WTC11 (cell line): ENCODE data around the gene OTUB1. TPM values are rescaled to one million over a fixed set of nuclear protein-coding genes. Genes with fewer than 3 reads are reported as not detected.

Experiments
- ATAC-seq: fragments of 200-7000 bp; cut with Tn5 transposase; 2 replicates; pipeline ENCODE4 v1.10.0; 2021; ENCODE audit warnings: mild to moderate bottlenecking, moderate library complexity
- CTCF ChIA-PET: fragments of 300-600 bp; sonication (Branson Sonifier 250); formaldehyde crosslinking; loops from one replicate; lab custom pipeline; 2021; ENCODE audit warnings: antibody characterized with exemption; lab: Charles Lee
- POLR2A ChIA-PET: fragments of 350-600 bp; sonication (Branson Sonifier 250); formaldehyde crosslinking; loops from one replicate; lab custom pipeline; 2021; ENCODE audit warnings: antibody characterized with exemption; lab: Charles Lee
- DNase-seq: peaks from one replicate; pipeline ENCODE4 v3.0.0; 2021; ENCODE audit warnings: low spot score
- H3K27ac Mint-ChIP-seq: 2 replicates; pipeline ENCODE4 v1.8.0; 2021; ENCODE audit warnings: mixed read lengths
- H3K27me3 Mint-ChIP-seq: 2 replicates; pipeline ENCODE4 v1.8.0; 2021; ENCODE audit warnings: low read depth, mild to moderate bottlenecking, moderate library complexity, mixed read lengths
- H3K36me3 Mint-ChIP-seq: 2 replicates; pipeline ENCODE4 v1.8.0; 2021; ENCODE audit warnings: mixed read lengths
- H3K4me1 Mint-ChIP-seq: 2 replicates; pipeline ENCODE4 v1.8.0; 2022; ENCODE audit warnings: mixed read lengths
- H3K4me3 Mint-ChIP-seq: 2 replicates; pipeline ENCODE4 v1.8.0; 2021; ENCODE audit warnings: mild to moderate bottlenecking, moderate library complexity, mixed read lengths
- H3K9me3 Mint-ChIP-seq: 2 replicates; pipeline ENCODE4 v1.8.0; 2021; ENCODE audit warnings: mixed read lengths
- ATF1 ChIP-seq: sonication (generic); formaldehyde crosslinking; IDR thresholded peaks from 2 replicates; pipeline ENCODE4 v1.8.1; 2023; ENCODE audit warnings: mild to moderate bottlenecking, moderate library complexity, missing genetic modification reagents
- CREM ChIP-seq: sonication (generic); formaldehyde crosslinking; IDR thresholded peaks from 2 replicates; pipeline ENCODE4 v1.8.1; 2022; ENCODE audit warnings: mild to moderate bottlenecking, missing genetic modification reagents, moderate library complexity
- FOXJ3 ChIP-seq: sonication (generic); formaldehyde crosslinking; IDR thresholded peaks from 2 replicates; pipeline ENCODE4 v1.9.0; 2021; ENCODE audit warnings: missing genetic modification reagents, mild to moderate bottlenecking, borderline replicate concordance
- FOXP1 ChIP-seq: sonication (generic); formaldehyde crosslinking; IDR thresholded peaks from 2 replicates; pipeline ENCODE4 v1.8.0; 2022; ENCODE audit warnings: missing genetic modification reagents, mild to moderate bottlenecking, moderate library complexity, borderline replicate concordance
- GTF2I ChIP-seq: fragments of 250-450 bp; sonication (Bioruptor Pico); conservative IDR thresholded peaks from 2 replicates; pipeline ENCODE4 v1.4.0; 2021; ENCODE audit warnings: mild to moderate bottlenecking
- KAT7 ChIP-seq: sonication (generic); formaldehyde crosslinking; IDR thresholded peaks from 2 replicates; pipeline ENCODE4 v1.8.1; 2023; ENCODE audit warnings: missing genetic modification reagents, mild to moderate bottlenecking, borderline replicate concordance
- RELA ChIP-seq: sonication (generic); formaldehyde crosslinking; IDR thresholded peaks from 2 replicates; pipeline ENCODE4 v1.8.1; 2022; ENCODE audit warnings: missing genetic modification reagents, mild to moderate bottlenecking, borderline replicate concordance
- RORB ChIP-seq: fragments of 250-450 bp; sonication (Bioruptor Pico); IDR thresholded peaks from 2 replicates; pipeline ENCODE4 v1.9.0; 2021; ENCODE audit warnings: mild to moderate bottlenecking
- SOX15 ChIP-seq: fragments of 250-450 bp; sonication (Bioruptor Pico); IDR thresholded peaks from 2 replicates; pipeline ENCODE4 v1.9.0; 2021; ENCODE audit warnings: mild to moderate bottlenecking
- TEAD1 ChIP-seq: sonication (generic); formaldehyde crosslinking; IDR thresholded peaks from 2 replicates; pipeline ENCODE4 v1.8.0; 2022; ENCODE audit warnings: mild to moderate bottlenecking, missing genetic modification reagents
- TP53 ChIP-seq: sonication (generic); formaldehyde crosslinking; IDR thresholded peaks from 2 replicates; pipeline ENCODE4 v1.8.1; 2023; ENCODE audit warnings: mild to moderate bottlenecking, missing genetic modification reagents
- ZNF219 ChIP-seq: sonication (generic); formaldehyde crosslinking; IDR thresholded peaks from 2 replicates; pipeline ENCODE4 v1.8.0; 2023; ENCODE audit warnings: missing genetic modification reagents, mild to moderate bottlenecking, borderline replicate concordance
- ZNF263 ChIP-seq: sonication (generic); formaldehyde crosslinking; IDR thresholded peaks from 2 replicates; pipeline ENCODE4 v1.8.1; 2022; ENCODE audit warnings: low read depth, mild to moderate bottlenecking, moderate library complexity, missing genetic modification reagents
- ZNF396 ChIP-seq: fragments of 250-450 bp; sonication (Bioruptor Pico); IDR thresholded peaks from 2 replicates; pipeline ENCODE4 v1.8.0; 2021; ENCODE audit warnings: mild to moderate bottlenecking, moderate library complexity, borderline replicate concordance
- ZNF416 ChIP-seq: fragments of 250-450 bp; sonication (Bioruptor Pico); IDR thresholded peaks from 2 replicates; pipeline ENCODE4 v1.9.0; 2021; ENCODE audit warnings: mild to moderate bottlenecking, inconsistent platforms
- total RNA-seq: library from RNA; stranded (reverse); gene quantifications from 3 replicates; pipeline ENCODE4 v1.2.3, GENCODE V29; 2021
- TF ChIP-seq, protein P1 (sequence below): sonication (generic); formaldehyde crosslinking; IDR thresholded peaks from 2 replicates; pipeline ENCODE4 v1.8.1; 2023; ENCODE audit warnings: mild to moderate bottlenecking, missing genetic modification reagents, borderline replicate concordance
- TF ChIP-seq, protein P2 (sequence below): fragments of 250-450 bp; sonication (Bioruptor Pico); IDR thresholded peaks from 2 replicates; pipeline ENCODE4 v1.9.0; 2021; ENCODE audit warnings: moderate library complexity, mild to moderate bottlenecking, inconsistent platforms, borderline replicate concordance
- TF ChIP-seq, protein P3 (sequence below): sonication (generic); formaldehyde crosslinking; IDR thresholded peaks from 2 replicates; pipeline ENCODE4 v1.8.1; 2023; ENCODE audit warnings: mild to moderate bottlenecking, missing genetic modification reagents, moderate library complexity
- TF ChIP-seq, protein P4 (sequence below): sonication (generic); formaldehyde crosslinking; IDR thresholded peaks from 2 replicates; pipeline ENCODE4 v1.8.0; 2022; ENCODE audit warnings: mild to moderate bottlenecking, missing genetic modification reagents
- TF ChIP-seq, protein P5 (sequence below): sonication (generic); formaldehyde crosslinking; IDR thresholded peaks from 2 replicates; pipeline ENCODE4 v1.8.0; 2022; ENCODE audit warnings: missing genetic modification reagents
- TF ChIP-seq, protein P6 (sequence below): sonication (generic); formaldehyde crosslinking; IDR thresholded peaks from 2 replicates; pipeline ENCODE4 v1.8.1; 2022; ENCODE audit warnings: low read depth, mild to moderate bottlenecking, moderate library complexity, missing genetic modification reagents, borderline replicate concordance

The OTUB1 gene
- total RNA-seq, 1 experiment from 2014 or later = 112 TPM

DNA sequence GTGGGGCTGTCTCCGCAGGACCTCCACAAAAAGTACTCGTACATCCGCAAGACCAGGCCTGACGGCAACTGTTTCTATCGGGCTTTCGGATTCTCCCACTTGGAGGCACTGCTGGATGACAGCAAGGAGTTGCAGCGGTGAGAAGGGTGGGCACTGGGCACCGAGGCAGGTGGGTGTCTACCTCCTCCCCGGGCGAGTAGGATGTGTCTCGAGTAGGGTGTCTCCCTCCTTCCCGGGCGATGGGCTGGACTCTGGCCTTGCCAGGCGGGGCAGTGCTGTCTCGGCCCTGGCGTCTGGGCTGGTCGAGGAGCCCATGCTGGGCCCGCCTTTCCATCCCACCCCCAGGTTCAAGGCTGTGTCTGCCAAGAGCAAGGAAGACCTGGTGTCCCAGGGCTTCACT is 10.3 kb downstream of the OTUB1 start (continued):
- TF ChIP-seq, protein P1, sequence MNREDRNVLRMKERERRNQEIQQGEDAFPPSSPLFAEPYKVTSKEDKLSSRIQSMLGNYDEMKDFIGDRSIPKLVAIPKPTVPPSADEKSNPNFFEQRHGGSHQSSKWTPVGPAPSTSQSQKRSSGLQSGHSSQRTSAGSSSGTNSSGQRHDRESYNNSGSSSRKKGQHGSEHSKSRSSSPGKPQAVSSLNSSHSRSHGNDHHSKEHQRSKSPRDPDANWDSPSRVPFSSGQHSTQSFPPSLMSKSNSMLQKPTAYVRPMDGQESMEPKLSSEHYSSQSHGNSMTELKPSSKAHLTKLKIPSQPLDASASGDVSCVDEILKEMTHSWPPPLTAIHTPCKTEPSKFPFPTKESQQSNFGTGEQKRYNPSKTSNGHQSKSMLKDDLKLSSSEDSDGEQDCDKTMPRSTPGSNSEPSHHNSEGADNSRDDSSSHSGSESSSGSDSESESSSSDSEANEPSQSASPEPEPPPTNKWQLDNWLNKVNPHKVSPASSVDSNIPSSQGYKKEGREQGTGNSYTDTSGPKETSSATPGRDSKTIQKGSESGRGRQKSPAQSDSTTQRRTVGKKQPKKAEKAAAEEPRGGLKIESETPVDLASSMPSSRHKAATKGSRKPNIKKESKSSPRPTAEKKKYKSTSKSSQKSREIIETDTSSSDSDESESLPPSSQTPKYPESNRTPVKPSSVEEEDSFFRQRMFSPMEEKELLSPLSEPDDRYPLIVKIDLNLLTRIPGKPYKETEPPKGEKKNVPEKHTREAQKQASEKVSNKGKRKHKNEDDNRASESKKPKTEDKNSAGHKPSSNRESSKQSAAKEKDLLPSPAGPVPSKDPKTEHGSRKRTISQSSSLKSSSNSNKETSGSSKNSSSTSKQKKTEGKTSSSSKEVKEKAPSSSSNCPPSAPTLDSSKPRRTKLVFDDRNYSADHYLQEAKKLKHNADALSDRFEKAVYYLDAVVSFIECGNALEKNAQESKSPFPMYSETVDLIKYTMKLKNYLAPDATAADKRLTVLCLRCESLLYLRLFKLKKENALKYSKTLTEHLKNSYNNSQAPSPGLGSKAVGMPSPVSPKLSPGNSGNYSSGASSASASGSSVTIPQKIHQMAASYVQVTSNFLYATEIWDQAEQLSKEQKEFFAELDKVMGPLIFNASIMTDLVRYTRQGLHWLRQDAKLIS (CRISPR knock-in tag) = no peak
- TF ChIP-seq TEAD1 = no peak
- TF ChIP-seq ATF1 (CRISPR knock-in tag) = no peak
- no peak for TF ChIP-seq ZNF263 (CRISPR knock-in tag)
- no peak for TF ChIP-seq GTF2I (CRISPR knock-in tag)

DNA sequence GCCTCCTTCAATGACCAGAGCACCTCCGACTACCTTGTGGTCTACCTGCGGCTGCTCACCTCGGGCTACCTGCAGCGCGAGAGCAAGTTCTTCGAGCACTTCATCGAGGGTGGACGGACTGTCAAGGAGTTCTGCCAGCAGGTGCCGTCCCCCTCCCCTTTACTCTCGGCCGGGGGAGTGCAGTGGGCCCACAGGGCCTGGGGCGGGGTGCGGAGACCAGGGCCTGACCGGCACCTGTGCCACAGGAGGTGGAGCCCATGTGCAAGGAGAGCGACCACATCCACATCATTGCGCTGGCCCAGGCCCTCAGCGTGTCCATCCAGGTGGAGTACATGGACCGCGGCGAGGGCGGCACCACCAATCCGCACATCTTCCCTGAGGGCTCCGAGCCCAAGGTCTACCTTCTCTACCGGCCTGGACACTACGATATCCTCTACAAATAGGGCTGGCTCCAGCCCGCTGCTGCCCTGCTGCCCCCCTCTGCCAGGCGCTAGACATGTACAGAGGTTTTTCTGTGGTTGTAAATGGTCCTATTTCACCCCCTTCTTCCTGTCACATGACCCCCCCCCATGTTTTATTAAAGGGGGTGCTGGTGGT is 11.0 kb downstream of the OTUB1 start:
- ChIA-PET POLR2A (interaction anchor here (1.7 kb wide), 1 partner anchor 31 kb away, joined by 4 read pairs; no protein-coding TSS in a partner anchor), CTCF (interaction anchor here (1.3 to 5.4 kb wide), 4 partner anchors 38 to 159 kb away, joined by 3 to 55 read pairs (median 4); partner anchors contain the start of genes FLRT1 and MARK2)
- no peak overlapping the region for H3K27ac Mint-ChIP-seq
- TF ChIP-seq CREM (CRISPR knock-in tag) (no peak), RELA (CRISPR knock-in tag) (no peak)
- TF ChIP-seq, protein P2, sequence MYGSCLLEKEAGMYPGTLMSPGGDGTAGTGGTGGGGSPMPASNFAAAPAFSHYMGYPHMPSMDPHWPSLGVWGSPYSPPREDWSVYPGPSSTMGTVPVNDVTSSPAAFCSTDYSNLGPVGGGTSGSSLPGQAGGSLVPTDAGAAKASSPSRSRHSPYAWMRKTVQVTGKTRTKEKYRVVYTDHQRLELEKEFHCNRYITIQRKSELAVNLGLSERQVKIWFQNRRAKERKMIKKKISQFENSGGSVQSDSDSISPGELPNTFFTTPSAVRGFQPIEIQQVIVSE (CRISPR knock-in tag) = no peak
- TF ChIP-seq, protein P3, sequence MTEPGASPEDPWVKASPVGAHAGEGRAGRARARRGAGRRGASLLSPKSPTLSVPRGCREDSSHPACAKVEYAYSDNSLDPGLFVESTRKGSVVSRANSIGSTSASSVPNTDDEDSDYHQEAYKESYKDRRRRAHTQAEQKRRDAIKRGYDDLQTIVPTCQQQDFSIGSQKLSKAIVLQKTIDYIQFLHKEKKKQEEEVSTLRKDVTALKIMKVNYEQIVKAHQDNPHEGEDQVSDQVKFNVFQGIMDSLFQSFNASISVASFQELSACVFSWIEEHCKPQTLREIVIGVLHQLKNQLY = no peak
- ATAC-seq (no peak), DNase-seq (no peak)
- peaks cover 26% of the 10 kb centered on the region for H3K36me3 Mint-ChIP-seq
- peaks cover 15% of the 10 kb centered on the region for H3K27me3 Mint-ChIP-seq
- H3K9me3 Mint-ChIP-seq = no peaks in the 10 kb centered on the region
- H3K4me3 Mint-ChIP-seq = no peak overlapping the region
- peaks cover 9% of the 10 kb centered on the region for H3K4me1 Mint-ChIP-seq

DNA sequence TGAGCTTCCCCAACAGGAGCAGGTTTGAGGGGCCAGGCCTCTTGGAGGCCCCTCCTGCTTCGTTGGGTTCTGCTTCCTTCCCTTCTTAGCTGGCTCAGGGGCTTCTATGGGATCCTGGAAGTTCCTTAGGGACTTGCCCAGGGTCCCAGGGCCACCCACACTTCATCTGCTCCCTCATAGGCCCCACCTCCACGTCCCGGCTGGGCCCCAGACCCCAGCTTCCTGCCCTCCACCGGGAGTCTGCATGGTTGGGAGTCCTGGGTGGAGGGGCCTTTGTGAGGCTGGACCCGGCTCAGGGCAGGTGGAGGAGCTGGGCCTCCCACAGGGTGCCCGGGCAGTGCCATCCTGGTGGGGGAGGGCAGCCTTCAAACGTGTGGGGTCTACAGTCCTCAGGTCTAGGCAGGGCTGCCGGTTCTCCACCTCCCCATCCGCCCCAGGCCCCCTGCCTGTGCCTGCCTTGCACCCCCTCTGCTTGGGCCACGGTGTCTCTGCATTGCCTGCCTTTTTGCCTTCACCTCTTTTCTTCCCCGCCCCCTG is 11.6 kb downstream of the OTUB1 start:
- H3K36me3 Mint-ChIP-seq = peaks cover 25% of the 10 kb centered on the region
- peak overlapping the region; percentile 56 for H3K4me3 Mint-ChIP-seq
- peaks cover 19% of the 10 kb centered on the region for H3K27me3 Mint-ChIP-seq
- POLR2A ChIA-PET = interaction anchor here (1.7 kb wide), 1 partner anchor 31 kb away, joined by 4 read pairs; no protein-coding TSS in a partner anchor
- DNase-seq = no peak
- ATAC-seq = no peak
- peak overlapping the region; percentile 76 for H3K27ac Mint-ChIP-seq
- peaks cover 9% of the 10 kb centered on the region for H3K4me1 Mint-ChIP-seq
- CTCF ChIA-PET = interaction anchor here (0.7 to 5.4 kb wide), 16 partner anchors 10 to 492 kb away, joined by 3 to 55 read pairs (median 3); partner anchors contain the start of genes FLRT1, MARK2, PRDX5 and TRMT112
- no peaks in the 10 kb centered on the region for H3K9me3 Mint-ChIP-seq
- TF ChIP-seq TP53 (CRISPR knock-in tag) (no peak), ZNF219 (CRISPR knock-in tag) (no peak), ZNF396 (no peak), SOX15 (no peak), FOXJ3 (CRISPR knock-in tag) (no peak), ZNF416 (no peak), KAT7 (CRISPR knock-in tag) (no peak), FOXP1 (no peak), RORB (CRISPR knock-in tag) (no peak)
- TF ChIP-seq, protein P4, sequence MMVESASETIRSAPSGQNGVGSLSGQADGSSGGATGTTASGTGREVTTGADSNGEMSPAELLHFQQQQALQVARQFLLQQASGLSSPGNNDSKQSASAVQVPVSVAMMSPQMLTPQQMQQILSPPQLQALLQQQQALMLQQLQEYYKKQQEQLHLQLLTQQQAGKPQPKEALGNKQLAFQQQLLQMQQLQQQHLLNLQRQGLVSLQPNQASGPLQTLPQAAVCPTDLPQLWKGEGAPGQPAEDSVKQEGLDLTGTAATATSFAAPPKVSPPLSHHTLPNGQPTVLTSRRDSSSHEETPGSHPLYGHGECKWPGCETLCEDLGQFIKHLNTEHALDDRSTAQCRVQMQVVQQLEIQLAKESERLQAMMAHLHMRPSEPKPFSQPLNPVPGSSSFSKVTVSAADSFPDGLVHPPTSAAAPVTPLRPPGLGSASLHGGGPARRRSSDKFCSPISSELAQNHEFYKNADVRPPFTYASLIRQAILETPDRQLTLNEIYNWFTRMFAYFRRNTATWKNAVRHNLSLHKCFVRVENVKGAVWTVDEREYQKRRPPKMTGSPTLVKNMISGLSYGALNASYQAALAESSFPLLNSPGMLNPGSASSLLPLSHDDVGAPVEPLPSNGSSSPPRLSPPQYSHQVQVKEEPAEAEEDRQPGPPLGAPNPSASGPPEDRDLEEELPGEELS (CRISPR knock-in tag) = no peak
- TF ChIP-seq, protein P5, sequence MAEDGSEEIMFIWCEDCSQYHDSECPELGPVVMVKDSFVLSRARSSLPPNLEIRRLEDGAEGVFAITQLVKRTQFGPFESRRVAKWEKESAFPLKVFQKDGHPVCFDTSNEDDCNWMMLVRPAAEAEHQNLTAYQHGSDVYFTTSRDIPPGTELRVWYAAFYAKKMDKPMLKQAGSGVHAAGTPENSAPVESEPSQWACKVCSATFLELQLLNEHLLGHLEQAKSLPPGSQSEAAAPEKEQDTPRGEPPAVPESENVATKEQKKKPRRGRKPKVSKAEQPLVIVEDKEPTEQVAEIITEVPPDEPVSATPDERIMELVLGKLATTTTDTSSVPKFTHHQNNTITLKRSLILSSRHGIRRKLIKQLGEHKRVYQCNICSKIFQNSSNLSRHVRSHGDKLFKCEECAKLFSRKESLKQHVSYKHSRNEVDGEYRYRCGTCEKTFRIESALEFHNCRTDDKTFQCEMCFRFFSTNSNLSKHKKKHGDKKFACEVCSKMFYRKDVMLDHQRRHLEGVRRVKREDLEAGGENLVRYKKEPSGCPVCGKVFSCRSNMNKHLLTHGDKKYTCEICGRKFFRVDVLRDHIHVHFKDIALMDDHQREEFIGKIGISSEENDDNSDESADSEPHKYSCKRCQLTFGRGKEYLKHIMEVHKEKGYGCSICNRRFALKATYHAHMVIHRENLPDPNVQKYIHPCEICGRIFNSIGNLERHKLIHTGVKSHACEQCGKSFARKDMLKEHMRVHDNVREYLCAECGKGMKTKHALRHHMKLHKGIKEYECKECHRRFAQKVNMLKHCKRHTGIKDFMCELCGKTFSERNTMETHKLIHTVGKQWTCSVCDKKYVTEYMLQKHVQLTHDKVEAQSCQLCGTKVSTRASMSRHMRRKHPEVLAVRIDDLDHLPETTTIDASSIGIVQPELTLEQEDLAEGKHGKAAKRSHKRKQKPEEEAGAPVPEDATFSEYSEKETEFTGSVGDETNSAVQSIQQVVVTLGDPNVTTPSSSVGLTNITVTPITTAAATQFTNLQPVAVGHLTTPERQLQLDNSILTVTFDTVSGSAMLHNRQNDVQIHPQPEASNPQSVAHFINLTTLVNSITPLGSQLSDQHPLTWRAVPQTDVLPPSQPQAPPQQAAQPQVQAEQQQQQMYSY (CRISPR knock-in tag) = no peak
- TF ChIP-seq, protein P6, sequence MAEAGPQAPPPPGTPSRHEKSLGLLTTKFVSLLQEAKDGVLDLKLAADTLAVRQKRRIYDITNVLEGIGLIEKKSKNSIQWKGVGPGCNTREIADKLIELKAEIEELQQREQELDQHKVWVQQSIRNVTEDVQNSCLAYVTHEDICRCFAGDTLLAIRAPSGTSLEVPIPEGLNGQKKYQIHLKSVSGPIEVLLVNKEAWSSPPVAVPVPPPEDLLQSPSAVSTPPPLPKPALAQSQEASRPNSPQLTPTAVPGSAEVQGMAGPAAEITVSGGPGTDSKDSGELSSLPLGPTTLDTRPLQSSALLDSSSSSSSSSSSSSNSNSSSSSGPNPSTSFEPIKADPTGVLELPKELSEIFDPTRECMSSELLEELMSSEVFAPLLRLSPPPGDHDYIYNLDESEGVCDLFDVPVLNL (CRISPR knock-in tag) = no peak
